Hepatocyte (in vitro differentiated cells): ENCODE measurements around the gene MCRIP2. TPM values are rescaled to one million over a fixed set of nuclear protein-coding genes. Genes with fewer than 3 reads are reported as not detected.

ENCODE experiments used
- DNase-seq: peaks from one replicate; pipeline ENCODE4 v3.0.0-alpha.2; 2016; ENCODE audit warnings: low spot score
- H2AFZ ChIP-seq: fragments of 200-600 bp; sonication (generic); 2 replicates; pipeline ENCODE4 v1.6.0; 2016; ENCODE audit warnings: antibody characterized with exemption, mild to moderate bottlenecking
- H3K27ac ChIP-seq: fragments of 200-600 bp; sonication (generic); 2 replicates; pipeline ENCODE4 v1.5.1; 2016; ENCODE audit warnings: mild to moderate bottlenecking
- H3K27me3 ChIP-seq: fragments of 200-600 bp; sonication (generic); 2 replicates; pipeline ENCODE4 v1.6.1; 2016
- H3K36me3 ChIP-seq: fragments of 200-600 bp; sonication (generic); replicated peaks from 2 replicates; pipeline ENCODE4 v1.5.1; 2016; ENCODE audit warnings: low read depth; ENCODE audit not compliant: insufficient read depth
- H3K4me1 ChIP-seq: fragments of 200-600 bp; sonication (generic); 2 replicates; pipeline ENCODE4 v1.5.1; 2016; ENCODE audit warnings: mild to moderate bottlenecking, moderate library complexity; ENCODE audit not compliant: insufficient read depth
- H3K4me2 ChIP-seq: fragments of 200-600 bp; sonication (generic); 2 replicates; pipeline ENCODE4 v1.6.0; 2016
- H3K4me3 ChIP-seq: fragments of 200-600 bp; sonication (generic); 2 replicates; pipeline ENCODE4 v1.5.1; 2016; ENCODE audit warnings: mild to moderate bottlenecking
- H3K79me2 ChIP-seq: fragments of 200-600 bp; sonication (generic); 2 replicates; pipeline ENCODE4 v1.6.0; 2017; ENCODE audit warnings: mild to moderate bottlenecking
- H3K9me2 ChIP-seq: fragments of 200-600 bp; sonication (generic); replicated peaks from 2 replicates; pipeline ENCODE4 v1.6.0; 2017; ENCODE audit warnings: mild to moderate bottlenecking; ENCODE audit not compliant: insufficient read depth
- H3K9me3 ChIP-seq: fragments of 200-600 bp; sonication (generic); 2 replicates; pipeline ENCODE4 v1.5.1; 2016; ENCODE audit warnings: low read depth, mild to moderate bottlenecking
- H4K20me1 ChIP-seq: fragments of 200-600 bp; sonication (generic); 2 replicates; pipeline ENCODE4 v1.6.0; 2016; ENCODE audit warnings: mild to moderate bottlenecking; ENCODE audit not compliant: insufficient read depth, poor library complexity, severe bottlenecking
- EZH2 ChIP-seq: fragments of 200-600 bp; sonication (generic); IDR thresholded peaks from 2 replicates; pipeline ENCODE4 v1.6.1; 2016; ENCODE audit warnings: antibody characterized with exemption, mild to moderate bottlenecking, borderline replicate concordance
- EZH2phosphoT487 ChIP-seq: fragments of 200-600 bp; sonication (generic); IDR thresholded peaks from one replicate; pipeline ENCODE4 v1.6.1; 2018; ENCODE audit warnings: antibody characterized with exemption, mild to moderate bottlenecking, low read depth, moderate library complexity; ENCODE audit not compliant: unreplicated experiment, severe bottlenecking
- WGBS: methylation state at CpG from one replicate; pipeline ENCODE4 v1.1.6; 2016; ENCODE audit warnings: low lambda C conversion rate; ENCODE audit errors: missing lambda C conversion rate; 5-methylcytosine and 5-hydroxymethylcytosine counted together
- polyA plus RNA-seq: library from polyadenylated mRNA; unstranded; fragments of >200 nt; fragmentation: Nextera tagmentation; extraction: Ambion mirVana; gene quantifications from 2 replicates; pipeline ENCODE4 v1.2.1, GENCODE V29; 2016
- total RNA-seq: library from RNA; depleted of rRNA; stranded (reverse); fragments of >200 nt; gene quantifications from 2 replicates; pipeline ENCODE4 v1.2.3, GENCODE V29; 2014
- TF ChIP-seq, protein P1 (sequence below): fragments of 200-600 bp; sonication (generic); IDR thresholded peaks from 2 replicates; pipeline ENCODE4 v1.5.1; 2016; ENCODE audit warnings: antibody characterized with exemption, mild to moderate bottlenecking; ENCODE audit not compliant: poor library complexity

MCRIP2 gene
- total and polyA plus RNA-seq, 2 experiments from 2014 or later = 43.0 to 100 TPM

DNA sequence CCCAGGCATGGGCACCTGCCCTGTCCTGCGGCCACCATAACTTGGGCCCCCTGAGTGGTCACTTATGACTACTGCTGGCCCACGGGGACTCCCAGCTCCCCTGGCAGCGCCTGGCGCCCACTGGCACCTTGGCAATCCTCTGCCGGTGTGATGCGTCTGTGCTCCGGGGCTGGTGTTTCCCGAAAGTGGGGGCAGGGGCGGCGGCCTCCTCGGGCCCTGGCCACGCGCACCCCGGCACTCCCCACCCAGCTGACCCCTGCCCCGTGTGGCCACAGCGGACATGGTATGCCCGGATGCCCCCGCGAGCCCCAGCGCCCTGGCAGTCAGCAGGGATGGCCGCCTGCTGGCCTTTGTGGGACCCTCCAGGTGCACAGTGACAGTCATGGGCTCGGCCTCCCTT, 15.9 kb downstream of the MCRIP2 start:
- no peak overlapping the region for H2AFZ ChIP-seq
- WGBS = 98% methylated on average over 19 of the region's 22 CpGs
- H3K4me3 ChIP-seq = no peak overlapping the region
- H3K79me2 ChIP-seq = no peaks in the 10 kb centered on the region
- H3K36me3 ChIP-seq = no peaks in the 10 kb centered on the region
- no peaks in the 10 kb centered on the region for H3K27me3 ChIP-seq
- H4K20me1 ChIP-seq = no peaks in the 10 kb centered on the region
- H3K27ac ChIP-seq = no peak overlapping the region
- peaks cover 3% of the 10 kb centered on the region for H3K4me1 ChIP-seq
- no peaks in the 10 kb centered on the region for H3K9me2 ChIP-seq
- TF ChIP-seq, protein P1, sequence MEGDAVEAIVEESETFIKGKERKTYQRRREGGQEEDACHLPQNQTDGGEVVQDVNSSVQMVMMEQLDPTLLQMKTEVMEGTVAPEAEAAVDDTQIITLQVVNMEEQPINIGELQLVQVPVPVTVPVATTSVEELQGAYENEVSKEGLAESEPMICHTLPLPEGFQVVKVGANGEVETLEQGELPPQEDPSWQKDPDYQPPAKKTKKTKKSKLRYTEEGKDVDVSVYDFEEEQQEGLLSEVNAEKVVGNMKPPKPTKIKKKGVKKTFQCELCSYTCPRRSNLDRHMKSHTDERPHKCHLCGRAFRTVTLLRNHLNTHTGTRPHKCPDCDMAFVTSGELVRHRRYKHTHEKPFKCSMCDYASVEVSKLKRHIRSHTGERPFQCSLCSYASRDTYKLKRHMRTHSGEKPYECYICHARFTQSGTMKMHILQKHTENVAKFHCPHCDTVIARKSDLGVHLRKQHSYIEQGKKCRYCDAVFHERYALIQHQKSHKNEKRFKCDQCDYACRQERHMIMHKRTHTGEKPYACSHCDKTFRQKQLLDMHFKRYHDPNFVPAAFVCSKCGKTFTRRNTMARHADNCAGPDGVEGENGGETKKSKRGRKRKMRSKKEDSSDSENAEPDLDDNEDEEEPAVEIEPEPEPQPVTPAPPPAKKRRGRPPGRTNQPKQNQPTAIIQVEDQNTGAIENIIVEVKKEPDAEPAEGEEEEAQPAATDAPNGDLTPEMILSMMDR = no peak
- TF ChIP-seq EZH2 (no peak), EZH2phosphoT487 (no peak)
- no peaks in the 10 kb centered on the region for H3K9me3 ChIP-seq
- no peak overlapping the region for H3K4me2 ChIP-seq
- DNase-seq = no peak

DNA sequence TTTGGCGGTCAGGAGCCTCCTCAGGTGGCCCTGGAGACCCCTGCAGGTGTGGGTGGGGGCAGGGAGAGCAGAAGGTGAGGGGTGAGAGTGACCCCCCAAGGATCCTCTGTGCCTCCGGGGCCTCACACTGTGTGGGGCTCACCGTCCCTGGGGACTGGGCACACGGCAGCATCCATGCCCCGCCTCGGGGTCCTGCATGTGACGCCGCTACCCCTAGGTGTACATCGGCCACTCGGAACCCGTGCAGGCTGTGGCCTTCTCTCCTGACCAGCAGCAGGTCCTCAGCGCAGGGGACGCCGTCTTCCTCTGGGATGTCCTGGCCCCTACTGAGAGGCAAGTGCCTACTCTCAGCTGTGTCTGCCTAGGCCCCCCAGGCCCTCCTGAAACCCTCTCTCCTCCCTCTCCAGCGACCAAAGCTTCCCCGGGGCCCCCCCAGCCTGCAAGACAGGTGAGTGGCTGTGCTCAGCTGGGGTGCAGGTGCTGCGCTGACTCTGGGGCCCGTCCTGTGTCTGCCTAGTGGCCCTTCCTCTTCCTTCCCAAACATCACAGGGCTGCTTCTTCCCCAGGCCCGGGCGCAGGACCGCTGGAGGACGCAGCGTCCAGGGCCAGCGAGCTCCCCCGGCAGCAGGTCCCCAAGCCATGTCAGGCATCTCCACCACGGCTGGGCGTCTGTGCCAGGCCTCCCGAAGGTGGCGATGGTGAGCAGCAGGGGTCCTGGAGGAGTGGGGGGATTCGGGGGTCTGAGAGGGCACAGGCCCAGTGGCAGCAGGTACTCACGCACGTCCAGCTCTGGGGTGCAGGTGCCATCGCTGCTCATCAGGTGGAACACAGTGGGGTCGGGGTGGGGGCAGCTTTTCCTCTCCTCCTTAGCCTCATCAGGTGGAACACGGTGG, 17.3 kb downstream of the MCRIP2 start:
- H3K9me3 ChIP-seq = no peaks in the 10 kb centered on the region
- H3K36me3 ChIP-seq = no peaks in the 10 kb centered on the region

DNA sequence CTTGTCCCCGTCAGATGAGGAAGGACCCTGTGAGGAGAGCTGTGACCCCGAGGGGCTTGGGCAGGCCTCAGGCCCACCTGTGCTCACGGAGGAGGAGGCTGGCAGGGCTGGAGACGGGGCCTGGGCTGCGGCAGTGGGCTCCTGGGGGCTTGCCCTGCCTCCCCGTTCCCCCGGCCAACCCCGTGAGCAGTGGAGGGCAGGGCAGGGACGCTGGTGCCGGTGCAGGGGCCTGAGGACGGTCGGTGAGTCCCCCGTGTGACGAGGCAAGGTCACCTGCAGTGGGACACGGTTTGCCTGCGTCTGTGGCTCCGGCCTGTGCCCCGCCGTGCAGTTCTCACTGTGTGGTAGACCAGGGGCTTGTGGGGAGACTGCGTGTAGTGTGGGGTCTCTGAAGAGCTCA, 18.0 kb downstream of the MCRIP2 start:
- WGBS = 88% methylated on average over 14 of the region's 20 CpGs
- Histone ChIP-seq H3K79me2 (no peaks in the 10 kb centered on the region), H3K36me3 (no peaks in the 10 kb centered on the region), H3K27me3 (no peaks in the 10 kb centered on the region), H3K9me2 (no peaks in the 10 kb centered on the region), H3K4me3 (no peak overlapping the region), H3K4me2 (no peak overlapping the region), H2AFZ (no peak overlapping the region), H3K27ac (no peak overlapping the region), H3K4me1 (peaks cover 3% of the 10 kb centered on the region), H3K9me3 (no peaks in the 10 kb centered on the region), H4K20me1 (no peaks in the 10 kb centered on the region)
- TF ChIP-seq, protein P1 = no peak
- TF ChIP-seq EZH2phosphoT487 (no peak), EZH2 (no peak)
- DNase-seq = no peak

More for the DNA sequence above, 17.3 kb downstream of the MCRIP2 start:
- no peak for DNase-seq
- Histone ChIP-seq H3K4me1 (peaks cover 3% of the 10 kb centered on the region), H3K9me2 (no peaks in the 10 kb centered on the region), H4K20me1 (no peaks in the 10 kb centered on the region), H3K79me2 (no peaks in the 10 kb centered on the region), H3K4me2 (no peak overlapping the region), H3K27me3 (no peaks in the 10 kb centered on the region), H3K4me3 (no peak overlapping the region), H3K27ac (no peak overlapping the region), H2AFZ (no peak overlapping the region)
- 95% methylated on average over 32 of the region's 35 CpGs for WGBS
- no peak for TF ChIP-seq EZH2
- TF ChIP-seq, protein P1 = no peak
